PC-3 (cell line): Measurements from ENCODE around the gene AMD1. TPM values are rescaled to one million over a fixed set of nuclear protein-coding genes. Genes with fewer than 3 reads are reported as not detected.
"Not testable (repeated sequence)": the region's sequence is repeated elsewhere in the genome, so short reads cannot be mapped to it uniquely, and the experiment has no call there.

Source experiments
- ATAC-seq: fragments of 200-7000 bp; cut with Tn5 transposase; 2 replicates; pipeline ENCODE4 v1.9.1; 2020; ENCODE audit warnings: mild to moderate bottlenecking, moderate library complexity
- BruUV-seq: library from RNA; stranded (reverse); fragments of 400-500 nt; replicated peaks from 2 replicates; lab custom pipeline; 2021; lab: Mats Ljungman, UMichigan
- CTCF ChIA-PET: fragments of 300-600 bp; sonication (Branson Sonifier 250); formaldehyde crosslinking; loops from one replicate; lab custom pipeline; 2022; ENCODE audit warnings: antibody characterized with exemption; lab: Charles Lee
- POLR2A ChIA-PET: fragments of 300-600 bp; sonication (Branson Sonifier 250); formaldehyde crosslinking; loops from one replicate; lab custom pipeline; 2022; ENCODE audit warnings: antibody characterized with exemption; ENCODE audit not compliant: unreplicated experiment; lab: Charles Lee
- DNase-seq: peaks from one replicate; pipeline ENCODE4 v3.0.0-alpha.2; 2015
- H2AFZ ChIP-seq: fragments of 300-600 bp; sonication (generic); 2 replicates; pipeline ENCODE4 v1.6.0; 2016; ENCODE audit warnings: antibody characterized with exemption, low read length
- H3F3A ChIP-seq: fragments of 300-600 bp; sonication (generic); one replicate; pipeline ENCODE4 v1.6.0; 2017; ENCODE audit warnings: antibody characterized with exemption, low read length, control low read depth, mild to moderate bottlenecking; ENCODE audit not compliant: unreplicated experiment
- H3K27ac ChIP-seq: fragments of 300-600 bp; sonication (generic); 2 replicates; pipeline ENCODE4 v1.5.1; 2016; ENCODE audit warnings: mild to moderate bottlenecking, low read length
- H3K27me3 ChIP-seq: fragments of 300-600 bp; sonication (generic); 2 replicates; pipeline ENCODE4 v1.6.1; 2016; ENCODE audit warnings: low read length, mixed read lengths
- H3K36me3 ChIP-seq: fragments of 300-600 bp; sonication (generic); 2 replicates; pipeline ENCODE4 v1.6.1; 2016; ENCODE audit warnings: low read depth, mixed run types, low read length, mixed read lengths
- H3K4me1 ChIP-seq: fragments of 300-600 bp; sonication (generic); 2 replicates; pipeline ENCODE4 v1.5.1; 2016; ENCODE audit warnings: low read length; ENCODE audit not compliant: insufficient read depth
- H3K4me2 ChIP-seq: fragments of 300-600 bp; sonication (generic); 2 replicates; pipeline ENCODE4 v1.6.0; 2016; ENCODE audit warnings: low read length
- H3K4me3 ChIP-seq: fragments of 300-600 bp; sonication (generic); 2 replicates; pipeline ENCODE4 v1.5.1; 2016; ENCODE audit warnings: mild to moderate bottlenecking, low read length, mixed read lengths
- H3K79me2 ChIP-seq: fragments of 300-600 bp; sonication (generic); 2 replicates; pipeline ENCODE4 v1.6.1; 2017; ENCODE audit warnings: low read length, mixed read lengths
- H3K9ac ChIP-seq: fragments of 300-600 bp; sonication (generic); 2 replicates; pipeline ENCODE4 v1.6.0; 2016; ENCODE audit warnings: mild to moderate bottlenecking, low read length
- H3K9me2 ChIP-seq: fragments of 300-600 bp; sonication (generic); replicated peaks from 2 replicates; pipeline ENCODE4 v1.6.1; 2016; ENCODE audit warnings: mixed run types, low read length, mixed read lengths
- H3K9me3 ChIP-seq: fragments of 300-600 bp; sonication (generic); 2 replicates; pipeline ENCODE4 v1.6.1; 2016; ENCODE audit warnings: low read length, mixed read lengths
- H4K20me1 ChIP-seq: fragments of 300-600 bp; sonication (generic); 2 replicates; pipeline ENCODE4 v1.6.1; 2016; ENCODE audit warnings: low read length, mixed read lengths
- EZH2 ChIP-seq: fragments of 300-600 bp; sonication (generic); IDR thresholded peaks from one replicate; pipeline ENCODE4 v1.6.1; 2017; ENCODE audit warnings: antibody characterized with exemption, mild to moderate bottlenecking, low read length; ENCODE audit not compliant: unreplicated experiment
- EZH2phosphoT487 ChIP-seq: fragments of 300-600 bp; sonication (generic); IDR thresholded peaks from 2 replicates; pipeline ENCODE4 v1.6.1; 2018; ENCODE audit warnings: mild to moderate bottlenecking, antibody characterized with exemption, low read length, borderline replicate concordance
- intact Hi-C: fragments of 100-400 bp; cut with micrococcal nuclease; formaldehyde crosslinking; loops from 2 replicates; pipeline ENCODE4 v1.9.0; 2023
- total RNA-seq: library from RNA; depleted of rRNA; stranded (reverse); fragments of >200 nt; gene quantifications from 2 replicates; pipeline ENCODE4 v1.2.3, GENCODE V29; 2014
- TF ChIP-seq, protein P1 (sequence below): fragments of 300-600 bp; sonication (generic); conservative IDR thresholded peaks from 2 replicates; pipeline ENCODE4 v1.5.1; 2017; ENCODE audit warnings: antibody characterized with exemption, low read depth, mild to moderate bottlenecking, low read length

AMD1 gene
- total RNA-seq, 1 experiment from 2014 or later: 72.5 TPM

DNA sequence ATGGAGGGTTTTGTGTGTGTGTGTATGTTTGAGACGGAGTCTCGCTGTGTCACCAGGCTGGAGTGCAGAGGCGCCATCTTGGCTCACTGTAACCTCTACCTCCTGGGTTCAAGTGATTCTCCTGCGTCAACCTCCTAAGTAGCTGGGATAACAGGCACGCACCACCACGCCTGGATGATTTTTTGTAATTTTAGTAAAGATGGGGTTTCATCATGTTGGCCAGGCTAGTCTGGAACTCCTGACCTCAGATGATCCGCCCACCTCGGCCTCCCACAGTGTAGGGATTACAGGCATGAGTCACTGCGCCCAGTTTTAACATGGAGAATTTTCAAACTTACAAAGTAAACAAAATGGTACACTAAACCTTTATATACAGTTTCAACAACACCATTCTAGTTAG, 22.8 kb downstream of the AMD1 start:
- no peaks in the 10 kb centered on the region for H3F3A ChIP-seq
- H3K9me3 ChIP-seq: no peaks in the 10 kb centered on the region
- POLR2A ChIA-PET: no interaction called here
- H3K27me3 ChIP-seq: no peaks in the 10 kb centered on the region
- no peaks in the 10 kb centered on the region for H3K9me2 ChIP-seq
- no peak overlapping the region for H3K4me2 ChIP-seq
- BruUV-seq: no TSS peak
- TF ChIP-seq EZH2 (no peak), EZH2phosphoT487 (no peak)
- TF ChIP-seq, protein P1, sequence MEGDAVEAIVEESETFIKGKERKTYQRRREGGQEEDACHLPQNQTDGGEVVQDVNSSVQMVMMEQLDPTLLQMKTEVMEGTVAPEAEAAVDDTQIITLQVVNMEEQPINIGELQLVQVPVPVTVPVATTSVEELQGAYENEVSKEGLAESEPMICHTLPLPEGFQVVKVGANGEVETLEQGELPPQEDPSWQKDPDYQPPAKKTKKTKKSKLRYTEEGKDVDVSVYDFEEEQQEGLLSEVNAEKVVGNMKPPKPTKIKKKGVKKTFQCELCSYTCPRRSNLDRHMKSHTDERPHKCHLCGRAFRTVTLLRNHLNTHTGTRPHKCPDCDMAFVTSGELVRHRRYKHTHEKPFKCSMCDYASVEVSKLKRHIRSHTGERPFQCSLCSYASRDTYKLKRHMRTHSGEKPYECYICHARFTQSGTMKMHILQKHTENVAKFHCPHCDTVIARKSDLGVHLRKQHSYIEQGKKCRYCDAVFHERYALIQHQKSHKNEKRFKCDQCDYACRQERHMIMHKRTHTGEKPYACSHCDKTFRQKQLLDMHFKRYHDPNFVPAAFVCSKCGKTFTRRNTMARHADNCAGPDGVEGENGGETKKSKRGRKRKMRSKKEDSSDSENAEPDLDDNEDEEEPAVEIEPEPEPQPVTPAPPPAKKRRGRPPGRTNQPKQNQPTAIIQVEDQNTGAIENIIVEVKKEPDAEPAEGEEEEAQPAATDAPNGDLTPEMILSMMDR: no peak
- no peak for DNase-seq
- CTCF ChIA-PET: interaction anchor here (0.8 kb wide), 1 partner anchor 183 kb away, joined by 6 read pairs; no protein-coding TSS in a partner anchor
- peaks cover 4% of the 10 kb centered on the region; the same call in 1 of the 2 replicates for H3K79me2 ChIP-seq
- no peaks in the 10 kb centered on the region for H3K4me1 ChIP-seq
- no peak overlapping the region for H3K27ac ChIP-seq
- no peak for ATAC-seq
- H2AFZ ChIP-seq: no peak overlapping the region
- H4K20me1 ChIP-seq: peaks cover 4% of the 10 kb centered on the region; the same call in 1 of the 2 replicates
- peaks cover 50% of the 10 kb centered on the region for H3K36me3 ChIP-seq
- H3K9ac ChIP-seq: no peak overlapping the region
- no peak overlapping the region for H3K4me3 ChIP-seq
- intact Hi-C loops: no loop called here

DNA sequence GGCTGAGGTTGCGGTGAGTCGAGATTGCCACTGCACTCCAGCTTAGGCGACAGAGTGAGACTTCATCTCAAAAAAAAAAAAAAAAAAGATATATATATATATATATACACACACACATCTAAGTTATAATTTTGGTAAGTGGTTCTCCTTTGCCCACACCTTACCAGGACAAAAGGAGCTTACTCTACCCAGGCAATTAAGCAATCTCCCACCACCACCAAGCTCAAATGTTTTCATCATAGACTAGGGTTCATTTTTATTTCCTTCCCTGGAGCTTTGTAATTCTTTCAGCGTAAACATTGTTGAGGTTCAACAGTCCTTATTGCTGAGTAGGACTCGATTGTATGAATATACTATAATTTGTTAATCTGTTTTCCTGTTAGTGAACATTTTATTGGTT, 23.5 kb downstream of the AMD1 start:
- TF ChIP-seq EZH2 (no peak), EZH2phosphoT487 (no peak)
- TF ChIP-seq, protein P1: no peak
- H3K9me3 ChIP-seq: no peaks in the 10 kb centered on the region
- DNase-seq (no peak), ATAC-seq (no peak)
- H3K79me2 ChIP-seq: no peaks in the 10 kb centered on the region
- H3F3A ChIP-seq: no peaks in the 10 kb centered on the region
- H3K4me3 ChIP-seq: no peak overlapping the region
- H2AFZ ChIP-seq: no peak overlapping the region
- H3K9ac ChIP-seq: no peak overlapping the region
- peaks cover 44% of the 10 kb centered on the region for H3K36me3 ChIP-seq
- BruUV-seq: no TSS peak
- no peaks in the 10 kb centered on the region for H3K9me2 ChIP-seq
- H3K4me2 ChIP-seq: no peak overlapping the region
- ChIA-PET POLR2A (no interaction called here), CTCF (interaction anchor here (0.7 to 0.8 kb wide), 2 partner anchors 14 to 184 kb away, joined by 6 to 7 read pairs; no protein-coding TSS in a partner anchor)
- intact Hi-C loops: no loop called here
- H3K4me1 ChIP-seq: no peaks in the 10 kb centered on the region
- no peak overlapping the region for H3K27ac ChIP-seq
- H3K27me3 ChIP-seq: no peaks in the 10 kb centered on the region
- peaks cover 4% of the 10 kb centered on the region; the same call in 1 of the 2 replicates for H4K20me1 ChIP-seq

DNA sequence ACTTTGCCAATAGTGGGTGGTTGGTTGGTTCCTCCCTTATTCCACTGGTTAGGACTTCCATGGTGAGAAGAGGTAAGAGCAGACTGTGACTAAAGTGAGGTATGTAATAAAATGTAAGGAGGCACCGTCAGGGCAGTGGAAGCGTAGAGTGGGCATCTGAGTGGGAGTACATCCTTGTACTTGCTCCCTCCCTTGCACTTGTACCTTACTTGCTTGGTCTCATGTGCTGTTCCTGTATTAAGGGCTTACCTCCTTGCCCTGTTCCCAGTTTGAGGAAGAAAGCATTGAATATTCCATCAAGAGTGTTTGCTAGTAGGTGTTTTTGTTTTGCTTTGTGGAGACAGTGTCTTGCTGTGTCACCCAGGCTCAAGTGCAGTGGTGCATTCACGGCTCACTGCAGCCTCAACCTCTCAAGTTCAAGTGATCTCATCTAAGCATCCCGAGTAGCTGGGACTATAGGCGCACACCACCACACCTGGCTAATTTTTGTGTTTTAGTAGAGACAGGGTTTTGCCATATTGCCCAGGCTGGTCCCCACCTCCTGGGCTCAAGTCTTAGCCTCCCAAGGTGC, 25.5 kb downstream of the AMD1 start:
- no TSS peak for BruUV-seq
- no peak; the same call in 1 of the 2 replicates for ATAC-seq

DNA sequence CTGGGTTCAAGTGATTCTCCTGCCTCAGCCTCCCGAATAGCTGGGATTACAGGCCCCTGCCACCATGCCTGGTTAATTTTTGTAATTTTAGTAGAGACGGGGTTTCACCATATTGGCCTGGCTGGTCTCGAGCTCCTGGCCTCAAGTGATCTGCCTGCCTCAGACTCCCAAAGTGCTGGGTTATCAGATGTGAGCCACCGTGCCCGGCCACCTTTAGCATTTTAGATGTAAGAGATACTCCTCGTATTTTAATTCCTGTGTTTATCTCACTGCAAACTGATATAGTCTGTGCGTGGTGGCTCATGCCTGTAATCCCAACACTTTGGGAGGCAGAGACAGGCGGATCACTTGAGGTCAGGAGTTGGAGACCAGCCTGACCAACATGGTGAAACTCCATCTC, 27.0 kb downstream of the AMD1 start:
- POLR2A ChIA-PET, H4K20me1 ChIP-seq, CTCF ChIA-PET, H3K4me2 ChIP-seq, H3K27ac ChIP-seq, H3K9ac ChIP-seq, DNase-seq, H3K9me3 ChIP-seq, H3K9me2 ChIP-seq, ATAC-seq, intact Hi-C loops, H3K4me1 ChIP-seq, H3K4me3 ChIP-seq, H2AFZ ChIP-seq, H3K79me2 ChIP-seq, H3F3A ChIP-seq, H3K27me3 ChIP-seq, BruUV-seq: not testable (repeated sequence)
- H3K36me3 ChIP-seq: peaks cover 13% of the 10 kb centered on the region

More for the DNA sequence above, 25.5 kb downstream of the AMD1 start:
- DNase-seq: no peak
- POLR2A ChIA-PET: no interaction called here
- H3K27me3 ChIP-seq: no peaks in the 10 kb centered on the region
- H3K9me3 ChIP-seq: no peaks in the 10 kb centered on the region
- no peak overlapping the region for H2AFZ ChIP-seq
- H3K36me3 ChIP-seq: peaks cover 28% of the 10 kb centered on the region
- H3K27ac ChIP-seq: no peak overlapping the region
- no peaks in the 10 kb centered on the region for H3F3A ChIP-seq
- no peaks in the 10 kb centered on the region for H3K9me2 ChIP-seq
- H3K4me3 ChIP-seq: no peak overlapping the region
- H3K4me2 ChIP-seq: no peak overlapping the region
- no peaks in the 10 kb centered on the region for H4K20me1 ChIP-seq
- no peaks in the 10 kb centered on the region for H3K79me2 ChIP-seq
- TF ChIP-seq EZH2phosphoT487 (no peak), EZH2 (no peak)
- TF ChIP-seq, protein P1: no peak
- intact Hi-C loops: no loop called here
- H3K4me1 ChIP-seq: no peaks in the 10 kb centered on the region
- H3K9ac ChIP-seq: no peak overlapping the region
- CTCF ChIA-PET: no interaction called here
